ENCODE results near the gene USP49.

DNA sequence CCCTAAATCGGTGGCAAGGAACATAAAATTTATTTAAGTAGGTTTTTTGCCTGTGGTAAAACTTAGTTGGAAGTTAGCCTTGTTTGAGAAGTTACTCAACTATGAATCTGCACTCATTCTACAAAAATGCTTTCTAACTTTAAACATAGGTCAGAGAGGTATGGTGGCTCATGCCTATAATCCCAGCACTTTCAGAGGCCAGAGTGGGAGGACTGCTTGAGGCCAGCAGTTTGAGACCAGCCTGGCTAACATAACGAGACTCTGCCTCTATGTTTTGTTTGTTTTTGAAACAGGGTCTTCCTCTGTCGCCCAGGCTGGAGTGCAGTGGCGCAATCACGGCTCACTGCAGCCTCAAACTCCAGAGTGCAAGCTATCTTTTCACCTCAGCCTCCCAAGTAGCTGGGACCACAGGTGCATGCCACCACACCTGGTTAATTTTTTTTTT, 16.2 kb downstream of the USP49 start:
- TF ChIP-seq CTCF (IDR thresholded peaks at IDR 0.05) (no peak), POLR2A (IDR thresholded peaks at IDR 0.05) (no peak)

Data from heart left ventricle (tissue), 13 donors.